Neuron (in vitro differentiated cells): ENCODE data around the gene CNP.
"Not testable (repeated sequence)": the region's sequence is repeated elsewhere in the genome, so short reads cannot be mapped to it uniquely, and the experiment has no call there.

Experiments used
- H2AFZ ChIP-seq: one replicate; pipeline ENCODE4 v1.6.1; 2013; ENCODE audit warnings: low read depth, mild to moderate bottlenecking, inconsistent platforms, low read length, moderate library complexity
- H3K27me3 ChIP-seq: one replicate; pipeline ENCODE4 v1.6.1; 2013; ENCODE audit warnings: low read length; ENCODE audit not compliant: insufficient read depth
- H3K36me3 ChIP-seq: one replicate; pipeline ENCODE4 v1.6.1; 2013; ENCODE audit warnings: low read length; ENCODE audit not compliant: insufficient read depth
- H3K4me1 ChIP-seq: one replicate; pipeline ENCODE4 v1.6.1; 2013; ENCODE audit warnings: low read length; ENCODE audit not compliant: insufficient read depth
- H3K4me3 ChIP-seq: 2 replicates; pipeline ENCODE4 v1.5.1; 2013; ENCODE audit warnings: mild to moderate bottlenecking, low read length, moderate library complexity
- H3K9me3 ChIP-seq: one replicate; pipeline ENCODE4 v1.6.1; 2013; ENCODE audit warnings: low read length

Gene CNP

GRCh38 chr17:42010898-42011516 lies 44.4 kb downstream of the CNP start:
- Histone ChIP-seq H3K9me3 (no peaks in the 10 kb centered on the region), H2AFZ (no peak overlapping the region), H3K4me1 (peaks cover 4% of the 10 kb centered on the region), H3K27me3 (no peaks in the 10 kb centered on the region), H3K4me3 (no peak overlapping the region), H3K36me3 (peaks cover 11% of the 10 kb centered on the region)

- H3K4me3 ChIP-seq, H3K9me3 ChIP-seq, H3K4me1 ChIP-seq, H2AFZ ChIP-seq, H3K27me3 ChIP-seq: not testable (repeated sequence)
- H3K36me3 ChIP-seq: peaks cover 11% of the 10 kb centered on the region
These were observed 45.8 kb downstream of the CNP start for GRCh38 chr17:42012363-42012762.

- H3K27me3 ChIP-seq, H2AFZ ChIP-seq, H3K4me3 ChIP-seq, H3K9me3 ChIP-seq: not testable (repeated sequence)
- Histone ChIP-seq H3K4me1 (peaks cover 16% of the 10 kb centered on the region), H3K36me3 (peaks cover 11% of the 10 kb centered on the region)
These were observed 47.1 kb downstream of the CNP start for GRCh38 chr17:42013740-42014139.

GRCh38 chr17:42016411-42016831 lies 49.8 kb downstream of the CNP start:
- peaks cover 8% of the 10 kb centered on the region for H3K36me3 ChIP-seq

GRCh38 chr17:42016941-42017865 lies 50.6 kb downstream of the CNP start, which contains the start of gene DNAJC7:
Gene DNAJC7 (minus strand): TSS chr17:42017439. CDS start chr17:42017416, 23 bp downstream.
- Histone ChIP-seq H3K9me3 (no peaks in the 10 kb centered on the region), H3K4me3 (peak within 1 kb of the TSS; percentile 85), H3K4me1 (peaks cover 25% of the 10 kb centered on the region), H3K27me3 (no peaks in the 10 kb centered on the region), H3K36me3 (peaks cover 10% of the 10 kb centered on the region), H2AFZ (peak within 1 kb of the TSS; percentile 54)

More at GRCh38 chr17:42016411-42016831, 49.8 kb downstream of the CNP start:
- H3K4me3 ChIP-seq: peak overlapping the region; percentile 85
- peak overlapping the region; percentile 54 for H2AFZ ChIP-seq
- H3K27me3 ChIP-seq: no peaks in the 10 kb centered on the region
- H3K9me3 ChIP-seq: no peaks in the 10 kb centered on the region
- H3K4me1 ChIP-seq: peaks cover 24% of the 10 kb centered on the region

- Histone ChIP-seq H3K4me3 (peak overlapping the region; percentile 85), H3K9me3 (no peaks in the 10 kb centered on the region), H3K27me3 (no peaks in the 10 kb centered on the region), H3K36me3 (peaks cover 15% of the 10 kb centered on the region), H3K4me1 (peaks cover 25% of the 10 kb centered on the region), H2AFZ (peak overlapping the region; percentile 54)
These were observed 51.2 kb downstream of the CNP start for GRCh38 chr17:42017866-42018200.

- Histone ChIP-seq H3K4me3 (peak overlapping the region; percentile 85), H3K36me3 (peaks cover 18% of the 10 kb centered on the region), H3K4me1 (peaks cover 25% of the 10 kb centered on the region), H3K9me3 (no peaks in the 10 kb centered on the region), H2AFZ (no peak overlapping the region), H3K27me3 (no peaks in the 10 kb centered on the region)
These were observed 51.7 kb downstream of the CNP start for GRCh38 chr17:42018339-42018738.

GRCh38 chr17:42018988-42019387 lies 52.4 kb downstream of the CNP start:
- Histone ChIP-seq H3K36me3 (peaks cover 24% of the 10 kb centered on the region), H2AFZ (no peak overlapping the region)

GRCh38 chr17:42019509-42020404 lies 53.2 kb downstream of the CNP start, which contains the start of gene NKIRAS2:
Gene NKIRAS2 (plus strand): TSS chr17:42020090. CDS start chr17:42021578, 1,488 bp downstream.
- H3K9me3 ChIP-seq: no peaks in the 10 kb centered on the region
- H3K4me3 ChIP-seq: peak within 1 kb of the TSS; percentile 91
- peak within 1 kb of the TSS; percentile 11 for H2AFZ ChIP-seq
- no peaks in the 10 kb centered on the region for H3K27me3 ChIP-seq
- peaks cover 28% of the 10 kb centered on the region for H3K36me3 ChIP-seq
- H3K4me1 ChIP-seq: peaks cover 27% of the 10 kb centered on the region

More at GRCh38 chr17:42018988-42019387, 52.4 kb downstream of the CNP start:
- H3K9me3 ChIP-seq: no peaks in the 10 kb centered on the region
- no peaks in the 10 kb centered on the region for H3K27me3 ChIP-seq
- no peak overlapping the region for H3K4me3 ChIP-seq
- peaks cover 25% of the 10 kb centered on the region for H3K4me1 ChIP-seq

GRCh38 chr17:42020845-42021244 lies 54.2 kb downstream of the CNP start:
- H3K36me3 ChIP-seq: peaks cover 28% of the 10 kb centered on the region
- H3K4me1 ChIP-seq: peaks cover 32% of the 10 kb centered on the region
- peak overlapping the region; percentile 91 for H3K4me3 ChIP-seq

GRCh38 chr17:42023524-42024349 lies 57.1 kb downstream of the CNP start:
- peaks cover 42% of the 10 kb centered on the region for H3K4me1 ChIP-seq
- H3K9me3 ChIP-seq: no peaks in the 10 kb centered on the region
- no peak overlapping the region for H2AFZ ChIP-seq
- no peaks in the 10 kb centered on the region for H3K27me3 ChIP-seq
- no peak overlapping the region for H3K4me3 ChIP-seq
- H3K36me3 ChIP-seq: peaks cover 28% of the 10 kb centered on the region

More at GRCh38 chr17:42020845-42021244, 54.2 kb downstream of the CNP start:
- H3K9me3 ChIP-seq, H3K27me3 ChIP-seq, H2AFZ ChIP-seq: not testable (repeated sequence)

GRCh38 chr17:42025191-42025579 lies 58.6 kb downstream of the CNP start:
- H3K4me1 ChIP-seq: peaks cover 42% of the 10 kb centered on the region
- peaks cover 28% of the 10 kb centered on the region for H3K36me3 ChIP-seq
- H2AFZ ChIP-seq: no peak overlapping the region
- H3K27me3 ChIP-seq: no peaks in the 10 kb centered on the region
- H3K9me3 ChIP-seq: no peaks in the 10 kb centered on the region
- H3K4me3 ChIP-seq: no peak overlapping the region
